GM18517 (cell line): ENCODE data around the gene POLD4.

Source experiments
- ATAC-seq: cut with Tn5 transposase; IDR thresholded peaks from one replicate; pipeline ENCODE4 v1.9.1; 2021; ENCODE audit warnings: mild to moderate bottlenecking, moderate library complexity; ENCODE audit not compliant: unreplicated experiment

Gene POLD4

DNA sequence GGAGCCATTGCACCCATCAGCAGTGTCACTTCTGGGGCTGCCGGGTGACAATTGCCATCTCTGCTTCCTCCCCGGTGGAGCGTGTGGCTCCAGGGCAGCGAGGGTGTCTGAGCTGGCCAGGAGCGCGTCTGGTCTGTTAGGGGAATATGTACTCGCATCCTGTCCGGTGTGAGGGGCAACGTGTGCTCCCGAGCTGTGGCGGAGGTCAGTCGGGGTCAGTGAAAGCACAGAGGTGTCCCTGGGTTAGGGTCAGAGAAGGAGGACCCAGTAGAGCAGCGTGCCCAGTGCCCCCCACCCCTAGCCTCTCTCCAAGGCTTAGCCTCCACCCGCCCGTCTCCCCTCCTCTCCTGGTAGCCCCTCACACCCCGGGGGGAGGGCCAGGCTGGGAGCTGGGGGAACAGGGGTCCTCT is 18.6 kb upstream of the POLD4 start:
- no peak for ATAC-seq

DNA sequence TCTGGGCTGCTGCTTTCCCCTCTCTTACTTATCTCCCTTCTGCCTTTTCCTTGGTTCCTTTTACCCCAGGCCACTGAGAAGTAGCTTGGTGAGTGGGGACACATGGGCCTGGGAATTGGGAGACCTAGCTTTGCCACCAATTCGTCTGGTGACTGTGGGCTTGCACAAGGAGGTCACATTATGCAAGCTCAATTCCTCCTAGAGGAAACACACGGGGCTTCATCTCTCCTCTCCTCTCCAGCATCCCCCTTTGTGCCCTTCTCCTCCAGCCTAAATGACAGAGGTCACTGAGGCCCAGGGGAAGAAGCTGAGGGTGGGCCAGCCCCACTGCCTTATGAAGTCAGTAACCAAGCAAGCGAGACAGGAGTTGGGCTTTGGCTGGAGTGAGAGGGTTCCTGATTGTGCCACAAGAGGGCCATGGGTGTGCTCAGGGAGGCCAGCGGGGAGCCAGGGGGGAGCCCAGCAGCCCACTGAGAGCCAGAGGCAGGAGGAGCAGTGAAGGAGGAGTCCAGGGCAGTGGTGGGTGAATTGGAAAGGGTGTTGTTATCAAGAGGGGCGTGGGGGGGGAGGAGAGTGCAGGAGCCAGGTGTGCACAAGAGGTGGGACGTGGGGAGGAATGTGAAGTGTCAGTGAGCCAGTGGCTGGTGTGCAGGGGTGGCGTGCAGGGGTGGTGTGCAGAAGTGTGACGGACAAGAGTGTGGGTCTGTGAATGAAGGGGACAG is 18.0 kb upstream of the POLD4 start:
- no peak for ATAC-seq

- ATAC-seq, result no peak
Observed at GRCh38 chr11:67370351-67371076, 17.2 kb upstream of the POLD4 start.

- no peak for ATAC-seq
Observed at GRCh38 chr11:67369801-67370284, 16.5 kb upstream of the POLD4 start.

DNA sequence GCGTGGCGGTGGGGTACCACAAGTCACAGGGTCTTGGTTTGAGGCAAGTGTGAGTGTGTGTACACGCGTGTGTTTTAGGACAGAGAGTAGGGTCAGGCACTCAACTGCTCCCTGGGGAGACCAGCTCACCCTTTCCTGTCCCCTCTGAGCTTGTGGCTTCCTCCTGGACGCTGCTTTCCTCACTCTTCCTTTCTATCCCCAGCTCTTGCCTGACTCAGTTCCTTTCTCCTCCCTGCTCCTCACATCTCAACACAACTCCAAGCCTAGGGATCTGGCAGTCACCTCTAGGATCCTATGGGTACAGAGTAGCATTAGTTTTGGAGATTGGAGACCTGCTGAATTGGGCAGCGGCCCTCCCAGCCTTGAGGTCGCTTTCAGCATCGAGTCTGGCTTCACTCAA is 15.9 kb upstream of the POLD4 start:
- ATAC-seq, result no peak

GRCh38 chr11:67368621-67369020 is 15.3 kb upstream of the POLD4 start:
- ATAC-seq, result no peak

- ATAC-seq, result no peak
Observed at GRCh38 chr11:67367761-67368227, 14.4 kb upstream of the POLD4 start.

- ATAC-seq, result no peak
Observed at GRCh38 chr11:67366961-67367760, 13.8 kb upstream of the POLD4 start.

- no peak for ATAC-seq
Observed at GRCh38 chr11:67366546-67366945, 13.2 kb upstream of the POLD4 start.

DNA sequence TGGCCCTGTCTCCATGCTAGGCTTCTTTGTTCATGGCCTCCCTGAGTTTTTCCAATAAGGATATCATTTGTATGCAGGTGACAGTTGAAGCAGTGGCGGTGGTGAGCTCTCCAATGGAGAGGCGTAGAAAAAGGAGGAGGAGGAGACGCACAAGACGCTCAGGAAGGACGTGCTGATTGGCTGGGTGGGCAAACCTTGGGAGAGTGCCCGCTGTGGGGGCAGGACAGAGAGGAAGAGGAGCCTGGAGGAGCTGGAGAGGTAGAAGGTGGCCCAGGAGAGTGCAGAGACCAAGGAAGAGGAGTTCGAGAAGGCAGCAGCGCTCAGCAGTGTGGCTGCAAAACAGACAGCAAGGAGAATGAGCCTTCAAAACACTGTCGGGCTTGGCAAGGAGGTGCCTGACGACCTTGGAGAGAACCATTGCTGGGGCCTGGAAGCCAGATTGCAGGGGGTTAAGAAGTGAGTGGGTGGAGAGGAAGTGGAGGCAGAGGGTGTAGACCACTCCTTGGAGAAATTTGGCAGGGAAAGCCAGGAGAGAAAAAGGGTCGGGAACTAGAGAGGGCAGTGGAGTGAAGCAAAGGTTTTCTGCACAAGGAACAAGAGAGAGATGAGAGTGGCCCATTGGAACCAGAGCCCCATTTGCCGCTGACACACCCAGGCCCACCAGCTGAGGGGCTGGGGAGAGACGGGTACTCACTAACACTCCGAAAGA is 12.5 kb upstream of the POLD4 start:
- no peak for ATAC-seq

- ATAC-seq, result no peak
Observed at GRCh38 chr11:67364783-67365722, 11.7 kb upstream of the POLD4 start.

GRCh38 chr11:67364169-67364568 is 10.8 kb upstream of the POLD4 start:
- ATAC-seq, result no peak

- no peak for ATAC-seq
Observed at GRCh38 chr11:67357831-67358670, 4.7 kb upstream of the POLD4 start.

DNA sequence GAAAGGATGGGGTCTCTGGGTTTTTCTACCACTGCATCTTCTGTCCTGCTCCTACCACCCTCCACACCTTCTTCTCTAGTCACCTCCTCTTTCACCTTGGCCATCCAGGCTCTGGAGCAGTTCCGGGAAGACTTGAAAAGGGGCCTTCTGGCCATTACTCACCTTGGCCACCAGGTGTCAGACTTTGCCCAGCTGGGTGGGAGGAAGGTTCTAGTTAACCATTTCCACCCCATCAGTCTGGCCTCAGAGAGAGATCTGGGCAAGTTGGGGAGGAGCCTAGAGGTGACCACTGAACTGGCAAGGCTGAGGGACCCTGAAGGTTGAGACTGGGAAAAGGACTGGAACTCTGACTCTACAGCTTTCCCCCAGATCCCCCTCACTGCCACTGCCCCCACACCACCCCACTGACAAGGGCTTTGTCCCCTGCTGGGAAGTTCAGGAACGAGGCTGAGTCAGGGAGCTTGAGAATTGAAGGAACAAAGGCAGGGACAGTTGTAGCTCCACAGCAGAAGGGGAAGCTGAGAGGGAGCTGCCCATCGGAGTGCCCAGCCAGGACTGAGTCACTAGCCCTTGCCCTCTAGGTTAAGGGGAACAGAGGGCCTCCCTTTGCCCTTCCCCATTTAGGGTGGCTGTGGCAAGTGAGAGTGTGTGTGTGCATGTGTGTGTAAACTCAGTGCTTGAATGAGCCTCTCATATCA is 3.7 kb upstream of the POLD4 start:
- no peak for ATAC-seq

GRCh38 chr11:67356387-67356863 is 3.1 kb upstream of the POLD4 start:
- ATAC-seq, result no peak

DNA sequence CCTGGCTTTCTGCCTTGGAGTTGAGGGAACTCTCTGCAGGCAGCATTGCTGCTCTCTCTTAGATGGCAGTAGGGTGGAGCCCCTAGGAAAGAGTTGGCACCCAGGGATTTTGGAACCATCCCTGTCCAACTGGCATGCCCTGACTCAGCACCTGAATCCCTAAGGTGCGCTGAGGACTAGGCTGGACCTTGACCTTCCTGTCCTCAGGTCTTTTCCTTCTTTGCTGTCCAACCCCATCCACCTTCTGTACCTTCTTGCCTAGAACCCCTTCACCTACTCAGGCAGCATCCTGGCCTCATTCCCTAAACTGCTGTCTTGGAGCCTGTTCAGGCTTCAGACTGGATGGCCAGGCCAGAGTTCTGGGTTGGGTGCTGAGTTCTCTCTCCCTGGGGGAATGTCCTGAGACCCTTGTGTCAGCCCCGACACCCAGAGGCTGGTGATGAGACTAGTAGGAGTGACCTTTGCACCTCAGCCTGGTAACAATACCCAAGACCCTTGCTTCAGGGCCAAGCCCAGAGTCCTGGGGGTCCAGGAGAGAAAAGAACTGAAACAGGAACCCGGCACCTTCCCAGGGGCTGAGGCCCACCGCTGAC is 2.5 kb upstream of the POLD4 start:
- no peak for ATAC-seq

DNA sequence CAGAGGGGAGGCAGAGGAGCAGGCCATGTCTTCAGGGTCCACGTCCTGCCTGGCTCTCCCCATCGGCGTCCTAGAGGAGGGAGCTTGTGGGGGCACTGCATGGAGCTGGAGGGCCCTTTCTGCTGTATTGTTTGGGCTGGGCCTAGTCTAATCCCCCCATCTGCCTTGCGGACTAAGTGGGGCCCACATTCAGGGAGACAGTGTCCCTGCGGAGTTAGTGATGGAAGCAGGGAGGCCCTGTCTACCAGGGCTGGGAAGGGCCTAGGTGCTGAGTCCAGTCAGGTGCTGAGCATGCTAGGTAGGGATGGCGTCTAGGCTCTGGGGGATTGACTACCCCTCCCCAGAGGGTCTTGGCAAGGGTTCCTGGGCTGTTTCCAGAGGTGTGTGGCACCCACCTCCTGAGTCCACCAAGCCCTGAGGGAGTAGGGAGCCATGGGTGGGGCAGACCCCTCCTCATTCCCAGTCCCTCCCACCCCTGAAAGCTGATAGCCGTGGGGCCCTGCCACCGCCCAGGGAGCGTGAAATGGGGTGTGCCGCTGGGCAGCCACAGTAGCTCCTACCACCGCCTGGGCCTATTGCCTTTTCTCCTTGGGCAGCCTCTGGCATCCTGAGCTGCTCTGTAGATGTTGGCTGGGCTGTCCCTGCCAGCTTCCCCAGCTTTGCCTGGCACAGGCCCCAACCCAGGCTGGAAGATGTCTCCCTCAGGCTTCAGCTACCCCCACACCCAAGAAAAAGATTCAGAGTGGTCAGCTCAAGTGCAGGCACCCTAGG is 1.9 kb upstream of the POLD4 start:
- no peak for ATAC-seq
